Tibial nerve (tissue), 4 donors: ENCODE data around the gene ZCWPW1. TPM values are rescaled to one million over a fixed set of nuclear protein-coding genes. Genes with fewer than 3 reads are reported as not detected.
"Not testable (repeated sequence)": the region's sequence is repeated elsewhere in the genome, so short reads cannot be mapped to it uniquely, and the experiment has no call there.

Source experiments
- DNase-seq, 2 donors: peaks; one replicate each; pipeline ENCODE4 v3.0.0-alpha.2; 2019; ENCODE audit warnings: low spot score in 2 of 2
- H3K27ac ChIP-seq, 4 donors: fragments of 200-600 bp; sonication (generic) in 3 of 4; one replicate each; pipeline ENCODE4 v1.5.1; 2017 to 2019; ENCODE audit warnings: mild to moderate bottlenecking in 1 of 4
- H3K27me3 ChIP-seq, 2 donors: fragments of 200-600 bp; sonication (generic) in 1 of 2; one replicate each; pipeline versions ENCODE4 v1.5.1 to v1.6.0; 2017 to 2019
- H3K36me3 ChIP-seq, 3 donors: fragments of 200-600 bp; sonication (generic); one replicate each; pipeline ENCODE4 v1.5.1; 2018 to 2019
- H3K4me1 ChIP-seq, 4 donors: fragments of 200-600 bp; sonication (generic) in 3 of 4; one replicate each; pipeline ENCODE4 v1.5.1; 2017 to 2019
- H3K4me3 ChIP-seq, 4 donors: fragments of 200-600 bp; sonication (generic) in 3 of 4; one replicate each; pipeline ENCODE4 v1.5.1; 2017 to 2019; ENCODE audit warnings: mild to moderate bottlenecking in 1 of 4, moderate library complexity in 1 of 4
- H3K9me3 ChIP-seq, 4 donors: fragments of 200-600 bp; sonication (generic) in 3 of 4; one replicate each; pipeline ENCODE4 v1.5.1; 2017 to 2019
- EP300 ChIP-seq, 2 donors: sonication (generic); formaldehyde crosslinking; IDR thresholded peaks; one replicate each; pipeline ENCODE4 v1.6.1; 2017; ENCODE audit warnings: antibody characterized with exemption in 2 of 2, mild to moderate bottlenecking in 1 of 2
- POLR2A ChIP-seq, 2 donors: fragments of 450-650 bp; IDR thresholded peaks; one replicate each; pipeline ENCODE4 v1.6.1; 2017; ENCODE audit warnings: antibody characterized with exemption in 2 of 2, mild to moderate bottlenecking in 2 of 2, moderate library complexity in 2 of 2
- WGBS, 2 donors: methylation state at CpG; one replicate each; pipeline ENCODE4 v1.1.5; 2018; 5-methylcytosine and 5-hydroxymethylcytosine counted together
- total RNA-seq, 4 donors: library from RNA; depleted of rRNA; stranded (reverse); fragments of >200 nt; gene quantifications; one replicate each; pipeline ENCODE4 v1.1.0, GENCODE V29; 2016
- TF ChIP-seq, protein P1 (sequence below), 5 experiments: fragments of 200-600 bp in 3 of 5; fragments of 450-650 bp in 2 of 5; sonication (generic) in 3 of 5; IDR thresholded peaks; one replicate each; pipeline ENCODE4 v1.5.1; 2016 to 2019; ENCODE audit warnings: antibody characterized with exemption in 5 of 5, mild to moderate bottlenecking in 3 of 5, moderate library complexity in 2 of 5

Gene ZCWPW1
- total RNA-seq, 4 donors from 2014 or later: 3.6 to 7.3 (median 4.9) TPM

DNA sequence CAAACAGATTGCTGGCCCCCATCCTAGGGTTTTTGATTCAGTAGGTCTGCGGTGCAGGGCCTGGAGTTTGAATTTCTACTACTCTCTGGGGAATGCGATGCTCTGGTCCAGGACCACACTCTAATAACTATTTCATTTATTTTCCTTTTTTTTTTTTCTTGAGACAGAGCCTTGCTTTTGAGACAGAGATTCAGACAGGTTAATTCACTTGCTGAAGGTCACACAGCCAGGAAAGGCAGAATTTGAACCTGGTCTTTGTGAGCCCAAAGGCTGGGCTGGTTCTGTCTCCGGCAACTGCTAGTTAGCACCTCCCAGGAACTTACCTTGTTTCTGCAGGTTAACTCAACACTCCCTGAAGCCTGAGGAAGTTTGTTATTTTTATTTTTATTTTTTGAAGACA lies 24.0 kb upstream of the ZCWPW1 start:
- H3K36me3 ChIP-seq: peaks cover 0 to 24% (median 0%) of the 10 kb centered on the region in 3 donors
- 84 to 86% methylated on average over 3 of the region's 3 CpGs for WGBS, 2 donors
- peaks cover 0 to 18% (median 0%) of the 10 kb centered on the region in 4 donors for H3K4me1 ChIP-seq
- no peak for DNase-seq
- H3K9me3 ChIP-seq: no peaks in the 10 kb centered on the region
- no peak overlapping the region for H3K27ac ChIP-seq
- H3K27me3 ChIP-seq: no peaks in the 10 kb centered on the region
- no peak overlapping the region for H3K4me3 ChIP-seq
- TF ChIP-seq, protein P1, sequence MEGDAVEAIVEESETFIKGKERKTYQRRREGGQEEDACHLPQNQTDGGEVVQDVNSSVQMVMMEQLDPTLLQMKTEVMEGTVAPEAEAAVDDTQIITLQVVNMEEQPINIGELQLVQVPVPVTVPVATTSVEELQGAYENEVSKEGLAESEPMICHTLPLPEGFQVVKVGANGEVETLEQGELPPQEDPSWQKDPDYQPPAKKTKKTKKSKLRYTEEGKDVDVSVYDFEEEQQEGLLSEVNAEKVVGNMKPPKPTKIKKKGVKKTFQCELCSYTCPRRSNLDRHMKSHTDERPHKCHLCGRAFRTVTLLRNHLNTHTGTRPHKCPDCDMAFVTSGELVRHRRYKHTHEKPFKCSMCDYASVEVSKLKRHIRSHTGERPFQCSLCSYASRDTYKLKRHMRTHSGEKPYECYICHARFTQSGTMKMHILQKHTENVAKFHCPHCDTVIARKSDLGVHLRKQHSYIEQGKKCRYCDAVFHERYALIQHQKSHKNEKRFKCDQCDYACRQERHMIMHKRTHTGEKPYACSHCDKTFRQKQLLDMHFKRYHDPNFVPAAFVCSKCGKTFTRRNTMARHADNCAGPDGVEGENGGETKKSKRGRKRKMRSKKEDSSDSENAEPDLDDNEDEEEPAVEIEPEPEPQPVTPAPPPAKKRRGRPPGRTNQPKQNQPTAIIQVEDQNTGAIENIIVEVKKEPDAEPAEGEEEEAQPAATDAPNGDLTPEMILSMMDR (IDR thresholded peaks at IDR 0.05): no peak
- no peak for TF ChIP-seq POLR2A (IDR thresholded peaks at IDR 0.05)
- TF ChIP-seq EP300 (IDR thresholded peaks at IDR 0.05): no peak

DNA sequence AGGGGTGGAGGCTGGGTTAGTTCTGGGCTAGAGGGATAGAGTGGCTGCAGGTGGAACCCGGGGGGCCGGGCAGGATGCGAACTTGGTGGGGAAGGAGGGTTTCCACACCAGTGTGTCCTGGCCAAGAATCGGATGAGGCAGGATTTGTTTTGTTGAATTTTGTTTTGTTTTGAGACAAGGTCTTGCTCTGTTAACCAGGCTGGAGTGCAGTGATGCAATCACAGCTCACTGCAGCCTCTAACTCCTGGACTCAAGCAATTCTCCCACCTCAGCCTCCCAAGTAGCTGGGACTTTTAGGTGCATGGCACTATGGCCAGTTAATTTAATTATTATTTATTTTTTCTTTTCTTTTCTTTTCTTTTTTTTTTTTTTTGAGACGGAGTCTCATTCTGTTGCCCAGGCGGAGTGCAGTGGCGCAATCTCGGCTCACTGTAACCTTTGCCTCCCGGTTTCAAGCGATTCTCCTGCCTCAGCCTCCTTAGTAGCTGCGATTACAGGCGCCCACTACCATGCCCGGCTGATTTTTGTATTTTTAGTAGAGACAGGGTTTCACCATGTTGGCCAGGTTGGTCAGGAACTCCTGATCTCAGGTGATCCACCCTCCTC lies 20.8 kb upstream of the ZCWPW1 start:
- Histone ChIP-seq H3K9me3 (no peaks in the 10 kb centered on the region), H3K4me3 (no peak overlapping the region), H3K4me1 (peaks cover 0 to 30% (median 8%) of the 10 kb centered on the region in 4 donors), H3K27me3 (no peaks in the 10 kb centered on the region), H3K27ac (no peak overlapping the region), H3K36me3 (no peaks in the 10 kb centered on the region)
- no peak for DNase-seq
- TF ChIP-seq EP300 (IDR thresholded peaks at IDR 0.05): no peak
- TF ChIP-seq POLR2A (IDR thresholded peaks at IDR 0.05): no peak
- TF ChIP-seq, protein P1 (IDR thresholded peaks at IDR 0.05): no peak
- WGBS, 2 donors: 85 to 87% methylated on average over 13 of the region's 13 CpGs

DNA sequence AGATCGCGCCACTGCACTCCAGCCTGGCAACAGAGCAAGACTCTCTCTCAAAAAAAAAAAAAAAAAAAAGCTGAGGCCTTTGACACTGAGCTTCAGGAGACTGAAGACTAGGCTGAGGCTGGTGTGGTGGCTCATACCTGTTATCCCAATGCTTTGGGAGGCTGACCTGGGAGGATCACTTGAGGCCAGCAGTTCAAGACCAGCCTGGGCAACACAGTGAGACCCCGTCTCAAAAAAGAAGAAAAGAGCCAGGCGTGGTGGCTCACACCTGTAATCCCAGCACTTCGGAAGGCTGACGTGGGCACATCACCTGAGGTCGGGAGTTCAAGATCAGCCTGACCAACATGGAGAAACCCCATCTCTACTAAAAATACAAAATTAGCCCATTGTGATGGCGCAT lies 18.9 kb upstream of the ZCWPW1 start:
- peaks cover 0 to 41% (median 11%) of the 10 kb centered on the region in 4 donors for H3K4me1 ChIP-seq
- H3K27me3 ChIP-seq, H3K4me3 ChIP-seq, H3K36me3 ChIP-seq, DNase-seq, H3K9me3 ChIP-seq, H3K27ac ChIP-seq: not testable (repeated sequence)
- 96 to 97% methylated on average over 8 of the region's 8 CpGs for WGBS, 2 donors

DNA sequence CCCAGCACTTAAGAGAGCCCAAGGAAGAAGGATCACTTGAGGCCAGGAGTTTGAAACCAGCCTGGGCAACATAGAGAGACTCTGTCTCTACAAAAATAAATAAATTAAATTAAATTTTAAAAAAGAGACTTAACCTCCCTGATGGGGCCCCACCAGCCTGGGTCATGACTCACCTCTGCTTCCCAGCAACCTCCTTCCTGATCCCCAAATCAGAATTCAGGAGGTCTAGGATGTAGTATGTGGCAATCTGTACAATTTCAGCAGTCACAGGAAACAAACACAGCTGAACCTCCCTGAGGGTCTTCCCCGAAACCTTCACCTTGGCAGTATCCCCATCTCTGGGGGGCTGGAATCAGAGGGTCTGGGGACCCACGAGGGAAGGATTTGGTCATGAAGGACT lies 17.5 kb upstream of the ZCWPW1 start:
- TF ChIP-seq, protein P1 (IDR thresholded peaks at IDR 0.05): no peak
- TF ChIP-seq POLR2A (IDR thresholded peaks at IDR 0.05) (no peak), EP300 (IDR thresholded peaks at IDR 0.05) (no peak)

DNA sequence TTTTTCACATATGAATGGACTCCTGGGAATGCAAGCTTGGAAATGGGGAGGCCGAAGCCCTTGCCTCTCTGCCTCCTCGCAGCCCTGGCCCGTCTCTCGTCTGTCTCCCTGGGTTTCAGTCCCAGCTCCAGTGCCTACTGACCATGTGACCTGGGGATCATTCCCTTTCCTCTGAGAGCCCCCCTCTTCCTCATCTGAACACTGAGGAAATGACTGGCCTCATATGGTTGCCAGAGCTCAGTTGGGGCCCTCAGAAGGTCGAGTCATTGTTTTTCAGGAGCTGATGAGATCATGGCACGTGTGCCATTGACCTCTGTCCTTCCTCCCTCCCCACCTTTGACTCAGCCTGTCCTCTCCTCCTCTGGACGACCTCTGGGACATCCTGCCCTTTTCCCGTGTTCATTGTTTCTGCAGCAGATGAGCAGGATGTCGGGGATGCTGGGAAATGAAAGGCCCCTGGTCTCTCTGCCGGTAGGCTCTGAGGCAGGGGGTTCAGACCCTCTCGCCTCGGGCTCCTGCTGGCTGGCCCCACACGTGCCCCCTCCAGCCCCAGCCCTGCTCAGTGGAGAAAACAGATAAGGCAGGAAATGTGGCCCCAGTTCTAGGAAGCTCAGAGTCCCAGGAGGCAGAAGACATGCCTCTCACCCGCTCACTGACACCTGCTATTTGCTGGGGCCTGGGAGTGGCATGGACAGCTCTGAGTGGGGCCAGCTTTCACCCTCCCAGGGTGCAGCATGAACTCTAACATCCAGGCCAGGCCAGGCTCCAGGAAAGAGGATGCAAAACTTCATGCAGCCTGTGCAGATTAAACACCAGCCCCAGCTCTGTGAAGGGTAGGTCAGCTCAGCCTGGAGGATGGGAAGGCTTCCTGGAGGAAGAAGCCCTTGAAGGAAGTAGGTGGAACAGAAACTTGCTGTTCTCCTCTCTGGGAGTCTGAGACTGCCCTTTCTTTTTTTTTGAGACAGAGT lies 16.1 kb upstream of the ZCWPW1 start:
- TF ChIP-seq EP300 (IDR thresholded peaks at IDR 0.05) (peak in 1 of 2 donors; percentile 64), POLR2A (IDR thresholded peaks at IDR 0.05) (no peak)
- TF ChIP-seq, protein P1 (IDR thresholded peaks at IDR 0.05): no peak
- 21 to 28% methylated on average over 14 of the region's 14 CpGs for WGBS, 2 donors
- peak overlapping the region; percentile 22 to 85 (median 58) for H3K27ac ChIP-seq
- H3K9me3 ChIP-seq: no peaks in the 10 kb centered on the region
- no peak overlapping the region for H3K4me3 ChIP-seq
- no peaks in the 10 kb centered on the region for H3K27me3 ChIP-seq
- H3K36me3 ChIP-seq: no peaks in the 10 kb centered on the region
- no peak for DNase-seq
- peaks cover 0 to 28% (median 11%) of the 10 kb centered on the region in 4 donors for H3K4me1 ChIP-seq

More for the DNA sequence above, 17.5 kb upstream of the ZCWPW1 start:
- Histone ChIP-seq H3K4me1 (peaks cover 0 to 40% (median 11%) of the 10 kb centered on the region in 4 donors), H3K36me3 (no peaks in the 10 kb centered on the region), H3K4me3 (no peak overlapping the region), H3K27me3 (no peaks in the 10 kb centered on the region), H3K27ac (peak overlapping the region in 2 of 4 donors; percentile 33 to 85), H3K9me3 (no peaks in the 10 kb centered on the region)
- DNase-seq: no peak
- 73 to 77% methylated on average over 2 of the region's 2 CpGs for WGBS, 2 donors
